ENCODE results near the gene PPP1R9A. TPM values are rescaled to one million over a fixed set of nuclear protein-coding genes. Genes with fewer than 3 reads are reported as not detected.
"Not testable (repeated sequence)": the region's sequence is repeated elsewhere in the genome, so short reads cannot be mapped to it uniquely, and the experiment has no call there.

PPP1R9A gene
- polyA plus RNA-seq, 1 experiment, result 0.02 TPM

DNA sequence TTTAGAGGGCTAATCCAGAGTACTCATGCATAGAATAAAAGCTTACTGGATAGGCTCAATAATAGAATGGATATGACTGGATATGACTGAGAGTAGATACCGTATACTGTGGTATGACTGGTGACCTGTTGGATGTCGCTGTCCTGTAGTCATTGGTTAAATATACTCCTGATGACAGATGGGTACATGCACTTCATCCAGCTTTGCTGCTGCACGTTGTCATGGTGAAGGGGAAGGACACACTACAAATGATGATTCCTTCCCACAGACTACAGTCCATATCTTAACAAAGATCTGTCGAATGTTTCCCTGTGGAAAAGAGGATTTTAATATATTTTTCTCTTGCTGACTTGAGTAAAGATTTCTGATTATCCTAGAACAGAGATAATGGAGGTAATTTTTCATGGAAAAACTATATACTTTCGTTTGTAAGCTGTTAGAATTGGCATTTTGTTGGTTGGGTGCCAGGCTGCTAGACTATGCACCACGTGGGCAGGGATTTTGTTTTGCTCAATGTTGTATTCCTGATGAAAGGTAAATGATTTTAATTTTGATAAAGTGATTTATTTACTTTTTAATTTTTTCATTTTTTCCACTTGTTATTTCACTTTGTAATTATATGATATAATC, 97.3 kb downstream of the PPP1R9A start:
- H3K27ac ChIP-seq (ENCODE audit: low read depth, low read length), result no peak overlapping the region
- H3K9me3 ChIP-seq (ENCODE audit: control insufficient read depth, insufficient read depth, low read length), result no peaks in the 10 kb centered on the region
- no peak for DNase-seq (ENCODE audit: low read depth, low spot score)
- ChIA-PET POLR2A (no interaction called here), CTCF (no interaction called here)
- H3K27me3 ChIP-seq (ENCODE audit: control insufficient read depth, insufficient read depth, low read length), result no peaks in the 10 kb centered on the region
- TF ChIP-seq, protein P1, sequence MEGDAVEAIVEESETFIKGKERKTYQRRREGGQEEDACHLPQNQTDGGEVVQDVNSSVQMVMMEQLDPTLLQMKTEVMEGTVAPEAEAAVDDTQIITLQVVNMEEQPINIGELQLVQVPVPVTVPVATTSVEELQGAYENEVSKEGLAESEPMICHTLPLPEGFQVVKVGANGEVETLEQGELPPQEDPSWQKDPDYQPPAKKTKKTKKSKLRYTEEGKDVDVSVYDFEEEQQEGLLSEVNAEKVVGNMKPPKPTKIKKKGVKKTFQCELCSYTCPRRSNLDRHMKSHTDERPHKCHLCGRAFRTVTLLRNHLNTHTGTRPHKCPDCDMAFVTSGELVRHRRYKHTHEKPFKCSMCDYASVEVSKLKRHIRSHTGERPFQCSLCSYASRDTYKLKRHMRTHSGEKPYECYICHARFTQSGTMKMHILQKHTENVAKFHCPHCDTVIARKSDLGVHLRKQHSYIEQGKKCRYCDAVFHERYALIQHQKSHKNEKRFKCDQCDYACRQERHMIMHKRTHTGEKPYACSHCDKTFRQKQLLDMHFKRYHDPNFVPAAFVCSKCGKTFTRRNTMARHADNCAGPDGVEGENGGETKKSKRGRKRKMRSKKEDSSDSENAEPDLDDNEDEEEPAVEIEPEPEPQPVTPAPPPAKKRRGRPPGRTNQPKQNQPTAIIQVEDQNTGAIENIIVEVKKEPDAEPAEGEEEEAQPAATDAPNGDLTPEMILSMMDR (IDR thresholded peaks at IDR 0.05; ENCODE audit: low read depth, low read length), result no peak
- no peak overlapping the region for H3K4me3 ChIP-seq (ENCODE audit: low read depth, low read length)

DNA sequence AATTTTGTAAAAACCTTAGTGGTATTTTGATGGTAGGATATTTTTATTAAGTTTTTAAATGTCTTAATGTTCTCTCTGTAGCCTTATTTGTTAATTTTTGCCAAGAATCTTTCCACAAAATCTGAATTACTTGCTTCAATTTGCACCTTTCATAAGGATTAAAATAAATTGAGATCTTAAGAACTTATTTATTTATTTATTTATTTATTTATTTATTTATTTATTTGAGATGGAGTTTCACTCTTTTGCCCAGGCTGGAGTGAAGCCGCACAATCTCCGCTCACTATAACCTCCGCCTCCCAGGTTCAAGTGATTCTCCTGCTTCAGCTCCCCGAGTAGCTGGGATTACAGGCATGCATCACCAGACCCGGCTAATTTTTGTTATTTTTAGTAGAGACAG, 98.6 kb downstream of the PPP1R9A start:
- POLR2A ChIA-PET, result no interaction called here
- no peak overlapping the region for H3K27ac ChIP-seq (ENCODE audit: low read depth, low read length)
- TF ChIP-seq, protein P1 (IDR thresholded peaks at IDR 0.05; ENCODE audit: low read depth, low read length), result no peak
- no peak for DNase-seq (ENCODE audit: low read depth, low spot score)
- no peak overlapping the region for H3K4me3 ChIP-seq (ENCODE audit: low read depth, low read length)
- CTCF ChIA-PET, result no interaction called here
- no peaks in the 10 kb centered on the region for H3K27me3 ChIP-seq (ENCODE audit: control insufficient read depth, insufficient read depth, low read length)
- no peaks in the 10 kb centered on the region for H3K9me3 ChIP-seq (ENCODE audit: control insufficient read depth, insufficient read depth, low read length)

DNA sequence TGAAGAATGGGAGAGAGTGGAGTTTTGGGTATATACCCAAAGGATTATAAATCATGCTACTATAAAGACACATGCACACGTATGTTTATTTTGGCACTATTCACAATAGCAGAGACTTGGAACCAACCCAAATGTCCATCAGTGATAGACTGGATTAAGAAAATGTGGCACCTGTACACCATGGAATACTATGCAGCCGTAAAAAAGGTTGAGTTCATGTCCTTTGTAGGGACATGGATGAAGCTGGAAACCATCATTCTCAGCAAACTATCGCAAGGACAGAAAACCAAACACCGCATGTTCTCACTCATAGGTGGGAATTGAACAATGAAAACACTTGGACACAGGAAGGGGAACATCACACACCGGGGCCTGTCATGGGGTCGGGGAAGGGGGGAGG, 101.4 kb downstream of the PPP1R9A start:
- H3K9me3 ChIP-seq (ENCODE audit: control insufficient read depth, insufficient read depth, low read length); H3K27ac ChIP-seq (ENCODE audit: low read depth, low read length); H3K4me3 ChIP-seq (ENCODE audit: low read depth, low read length); DNase-seq (ENCODE audit: low read depth, low spot score); POLR2A ChIA-PET; H3K27me3 ChIP-seq (ENCODE audit: control insufficient read depth, insufficient read depth, low read length): not testable (repeated sequence)
- CTCF ChIA-PET, result interaction anchor here (0.7 kb wide), 1 partner anchor 19 kb away, joined by 3 read pairs; no protein-coding TSS in a partner anchor

DNA sequence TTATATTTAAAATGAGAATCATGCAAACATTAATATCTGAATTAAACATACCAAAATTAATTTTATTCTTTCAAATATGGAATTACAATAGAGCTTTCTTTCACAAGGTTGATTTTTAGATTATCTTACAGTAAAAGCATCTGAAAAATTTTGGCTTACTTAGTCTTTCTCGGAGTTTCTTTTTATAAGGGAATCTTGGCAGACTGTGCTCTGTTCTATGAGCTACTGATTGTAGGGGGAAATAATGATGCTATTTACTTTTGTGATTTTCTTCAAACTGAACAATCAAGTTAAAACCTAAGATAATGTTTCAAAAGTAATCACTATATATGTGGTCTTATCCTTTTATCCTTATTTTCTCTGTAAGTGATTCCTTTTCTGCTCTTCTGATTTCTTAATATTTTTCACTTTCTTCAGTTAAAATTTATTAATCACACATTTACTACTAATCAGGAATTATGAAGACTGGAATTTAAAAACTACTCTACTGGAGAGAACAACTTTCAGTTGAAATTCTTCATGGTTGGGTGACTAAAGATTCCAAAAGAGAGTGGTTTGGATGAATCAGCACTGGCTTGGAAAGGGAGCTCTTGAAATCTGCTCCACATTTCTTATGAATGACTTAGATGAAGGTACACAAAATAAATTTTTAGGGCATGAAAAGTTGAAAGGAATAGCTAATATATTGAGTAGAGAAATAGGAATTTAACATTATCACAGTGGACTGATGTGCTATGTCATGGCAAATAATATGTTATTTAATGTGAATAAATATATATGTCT, 103.9 kb downstream of the PPP1R9A start:
- POLR2A ChIA-PET, result no interaction called here

DNA sequence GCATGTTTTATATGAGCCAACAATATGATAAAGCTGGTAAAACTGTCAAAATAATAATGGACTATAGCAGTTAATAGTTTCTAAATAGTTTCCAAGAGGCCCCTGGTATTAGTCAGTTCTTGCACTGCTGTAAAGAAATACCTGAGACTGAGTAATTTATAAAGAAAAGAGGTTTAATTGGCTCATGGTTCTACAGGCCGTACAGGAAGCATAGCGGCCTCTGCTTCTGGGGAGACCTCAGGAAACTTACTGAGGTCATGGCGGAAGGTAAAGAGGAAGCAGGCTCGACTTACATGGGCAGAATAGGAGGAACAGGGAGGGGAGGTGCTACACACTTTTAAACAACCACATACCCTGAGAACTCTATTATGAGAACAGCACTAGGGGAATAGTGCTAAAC, 104.6 kb downstream of the PPP1R9A start:
- ChIA-PET POLR2A (no interaction called here), CTCF (no interaction called here)
- no peak for DNase-seq (ENCODE audit: low read depth, low spot score)
- TF ChIP-seq, protein P1 (IDR thresholded peaks at IDR 0.05; ENCODE audit: low read depth, low read length), result no peak
- no peaks in the 10 kb centered on the region for H3K9me3 ChIP-seq (ENCODE audit: control insufficient read depth, insufficient read depth, low read length)
- no peak overlapping the region for H3K27ac ChIP-seq (ENCODE audit: low read depth, low read length)
- no peaks in the 10 kb centered on the region for H3K27me3 ChIP-seq (ENCODE audit: control insufficient read depth, insufficient read depth, low read length)
- no peak overlapping the region for H3K4me3 ChIP-seq (ENCODE audit: low read depth, low read length)

More for the DNA sequence above, 103.9 kb downstream of the PPP1R9A start:
- no peak overlapping the region for H3K27ac ChIP-seq (ENCODE audit: low read depth, low read length)
- H3K27me3 ChIP-seq (ENCODE audit: control insufficient read depth, insufficient read depth, low read length), result no peaks in the 10 kb centered on the region
- TF ChIP-seq, protein P1 (IDR thresholded peaks at IDR 0.05; ENCODE audit: low read depth, low read length), result no peak
- H3K9me3 ChIP-seq (ENCODE audit: control insufficient read depth, insufficient read depth, low read length), result no peaks in the 10 kb centered on the region
- H3K4me3 ChIP-seq (ENCODE audit: low read depth, low read length), result no peak overlapping the region
- CTCF ChIA-PET, result no interaction called here
- DNase-seq (ENCODE audit: low read depth, low spot score), result no peak

Measured in AG04450 (cell line).